Measurements from ENCODE around the gene GUK1.

Gene GUK1

GRCh38 chr1:228175316-228176023 lies 35.4 kb downstream of the GUK1 start:
- H3K27me3 ChIP-seq (ENCODE audit: control insufficient read depth in 1 of 2, insufficient read depth in 1 of 2, low read length in 2 of 2), result no peaks in the 10 kb centered on the region
- H3K4me3 ChIP-seq (ENCODE audit: insufficient read depth in 1 of 2, low read depth in 1 of 2, low read length in 2 of 2), result no peak overlapping the region
- H3K79me1 ChIP-seq (replicated peaks; ENCODE audit: low read length, poor library complexity, severe bottlenecking), result peaks cover 42% of the 10 kb centered on the region
- H3K27ac ChIP-seq (ENCODE audit: low read length, poor library complexity, severe bottlenecking), result no peak overlapping the region
- no peak overlapping the region for H2BK12ac ChIP-seq (ENCODE audit: low read length in 2 of 2)
- H4K91ac ChIP-seq (ENCODE audit: low read length), result no peak overlapping the region
- DNase-seq, result no peak
- H2BK5ac ChIP-seq (ENCODE audit: low read depth, low read length, poor library complexity, severe bottlenecking), result no peak overlapping the region
- H3K23ac ChIP-seq (ENCODE audit: low read length in 2 of 2), result no peak overlapping the region
- H3K4me1 ChIP-seq (ENCODE audit: control insufficient read depth, insufficient read depth, low read depth, low read length), result peaks cover 7% of the 10 kb centered on the region
- H3K4me2 ChIP-seq (ENCODE audit: low read length, poor library complexity, severe bottlenecking), result no peak overlapping the region
- no peak overlapping the region for H2AK5ac ChIP-seq (ENCODE audit: low read length, severe bottlenecking)
- H2AFZ ChIP-seq (ENCODE audit: low read depth, low read length), result no peak overlapping the region
- H3K18ac ChIP-seq (ENCODE audit: low read depth in 1 of 2, low read length in 2 of 2), result no peak overlapping the region
- H3K4ac ChIP-seq (ENCODE audit: low read depth in 1 of 2, low read length in 2 of 2), result no peak overlapping the region
- no peak overlapping the region for H4K8ac ChIP-seq (ENCODE audit: low read length)
- H3K36me3 ChIP-seq (ENCODE audit: control insufficient read depth in 1 of 2, insufficient read depth in 2 of 2, low read depth in 1 of 2, low read length in 2 of 2), result peaks cover 5 to 47% of the 10 kb centered on the region in 2 experiments
- H3K9me3 ChIP-seq (ENCODE audit: control insufficient read depth, low read length), result no peaks in the 10 kb centered on the region
- H2BK120ac ChIP-seq (ENCODE audit: low read depth, low read length), result no peak overlapping the region
- 94% methylated on average over 18 of the region's 18 CpGs for WGBS
- H3K9ac ChIP-seq (ENCODE audit: low read length), result no peak overlapping the region
- H3K14ac ChIP-seq (ENCODE audit: low read length in 2 of 2), result no peak overlapping the region
- no peak overlapping the region for H2BK15ac ChIP-seq (ENCODE audit: low read depth, poor library complexity, severe bottlenecking)

GRCh38 chr1:228176024-228176395 lies 35.9 kb downstream of the GUK1 start:
- Histone ChIP-seq H3K79me1 (replicated peaks; ENCODE audit: low read length, poor library complexity, severe bottlenecking) (peaks cover 39% of the 10 kb centered on the region), H2AK5ac (ENCODE audit: low read length, severe bottlenecking) (no peak overlapping the region), H3K27me3 (ENCODE audit: control insufficient read depth in 1 of 2, insufficient read depth in 1 of 2, low read length in 2 of 2) (no peaks in the 10 kb centered on the region), H2AFZ (ENCODE audit: low read depth, low read length) (no peak overlapping the region), H4K8ac (ENCODE audit: low read length) (no peak overlapping the region), H3K18ac (ENCODE audit: low read depth in 1 of 2, low read length in 2 of 2) (no peak overlapping the region), H2BK120ac (ENCODE audit: low read depth, low read length) (no peak overlapping the region), H3K4me1 (ENCODE audit: control insufficient read depth, insufficient read depth, low read depth, low read length) (peaks cover 7% of the 10 kb centered on the region), H3K23ac (ENCODE audit: low read length in 2 of 2) (no peak overlapping the region), H3K9ac (ENCODE audit: low read length) (no peak overlapping the region), H2BK12ac (ENCODE audit: low read length in 2 of 2) (no peak overlapping the region), H3K36me3 (ENCODE audit: control insufficient read depth in 1 of 2, insufficient read depth in 2 of 2, low read depth in 1 of 2, low read length in 2 of 2) (peaks cover 5 to 45% of the 10 kb centered on the region in 2 experiments), H3K27ac (ENCODE audit: low read length, poor library complexity, severe bottlenecking) (no peak overlapping the region), H3K14ac (ENCODE audit: low read length in 2 of 2) (no peak overlapping the region), H2BK15ac (ENCODE audit: low read depth, poor library complexity, severe bottlenecking) (no peak overlapping the region), H3K9me3 (ENCODE audit: control insufficient read depth, low read length) (no peaks in the 10 kb centered on the region), H2BK5ac (ENCODE audit: low read depth, low read length, poor library complexity, severe bottlenecking) (no peak overlapping the region), H3K4ac (ENCODE audit: low read depth in 1 of 2, low read length in 2 of 2) (no peak overlapping the region), H3K4me3 (ENCODE audit: insufficient read depth in 1 of 2, low read depth in 1 of 2, low read length in 2 of 2) (no peak overlapping the region), H3K4me2 (ENCODE audit: low read length, poor library complexity, severe bottlenecking) (no peak overlapping the region), H4K91ac (ENCODE audit: low read length) (no peak overlapping the region)
- no peak for DNase-seq
- 100% methylated on average over 3 of the region's 4 CpGs for WGBS

- Histone ChIP-seq H3K9ac (ENCODE audit: low read length) (no peak overlapping the region), H4K91ac (ENCODE audit: low read length) (peak overlapping the region; percentile 50), H2BK5ac (ENCODE audit: low read depth, low read length, poor library complexity, severe bottlenecking) (no peak overlapping the region), H3K27ac (ENCODE audit: low read length, poor library complexity, severe bottlenecking) (no peak overlapping the region), H2AK5ac (ENCODE audit: low read length, severe bottlenecking) (no peak overlapping the region), H3K79me1 (replicated peaks; ENCODE audit: low read length, poor library complexity, severe bottlenecking) (peaks cover 38% of the 10 kb centered on the region), H3K4me1 (ENCODE audit: control insufficient read depth, insufficient read depth, low read depth, low read length) (peaks cover 7% of the 10 kb centered on the region), H2BK120ac (ENCODE audit: low read depth, low read length) (no peak overlapping the region), H3K14ac (ENCODE audit: low read length in 2 of 2) (no peak overlapping the region), H3K23ac (ENCODE audit: low read length in 2 of 2) (no peak overlapping the region), H3K4me3 (ENCODE audit: insufficient read depth in 1 of 2, low read depth in 1 of 2, low read length in 2 of 2) (no peak overlapping the region), H2BK15ac (ENCODE audit: low read depth, poor library complexity, severe bottlenecking) (no peak overlapping the region), H3K4me2 (ENCODE audit: low read length, poor library complexity, severe bottlenecking) (no peak overlapping the region), H3K9me3 (ENCODE audit: control insufficient read depth, low read length) (no peaks in the 10 kb centered on the region), H3K36me3 (ENCODE audit: control insufficient read depth in 1 of 2, insufficient read depth in 2 of 2, low read depth in 1 of 2, low read length in 2 of 2) (peaks cover 5 to 46% of the 10 kb centered on the region in 2 experiments), H4K8ac (ENCODE audit: low read length) (peak overlapping the region; percentile 46), H3K18ac (ENCODE audit: low read depth in 1 of 2, low read length in 2 of 2) (no peak overlapping the region), H2BK12ac (ENCODE audit: low read length in 2 of 2) (no peak overlapping the region), H3K27me3 (ENCODE audit: control insufficient read depth in 1 of 2, insufficient read depth in 1 of 2, low read length in 2 of 2) (no peaks in the 10 kb centered on the region), H3K4ac (ENCODE audit: low read depth in 1 of 2, low read length in 2 of 2) (no peak overlapping the region), H2AFZ (ENCODE audit: low read depth, low read length) (no peak overlapping the region)
- 92% methylated on average over 19 of the region's 19 CpGs for WGBS
- DNase-seq, result no peak
These were observed 36.5 kb downstream of the GUK1 start for GRCh38 chr1:228176461-228177182.

- H3K4me3 ChIP-seq (ENCODE audit: insufficient read depth in 1 of 2, low read depth in 1 of 2, low read length in 2 of 2), result no peak overlapping the region
- H3K36me3 ChIP-seq (ENCODE audit: control insufficient read depth in 1 of 2, insufficient read depth in 2 of 2, low read depth in 1 of 2, low read length in 2 of 2), result peaks cover 5 to 46% of the 10 kb centered on the region in 2 experiments
- no peak overlapping the region for H2AK5ac ChIP-seq (ENCODE audit: low read length, severe bottlenecking)
- no peak overlapping the region for H2BK120ac ChIP-seq (ENCODE audit: low read depth, low read length)
- no peaks in the 10 kb centered on the region for H3K9me3 ChIP-seq (ENCODE audit: control insufficient read depth, low read length)
- H3K14ac ChIP-seq (ENCODE audit: low read length in 2 of 2), result no peak overlapping the region
- no peak overlapping the region for H3K4me2 ChIP-seq (ENCODE audit: low read length, poor library complexity, severe bottlenecking)
- H3K27ac ChIP-seq (ENCODE audit: low read length, poor library complexity, severe bottlenecking), result no peak overlapping the region
- WGBS, result over 99% methylated on average over 4 of the region's 5 CpGs
- peaks cover 39% of the 10 kb centered on the region for H3K79me1 ChIP-seq (replicated peaks; ENCODE audit: low read length, poor library complexity, severe bottlenecking)
- H3K9ac ChIP-seq (ENCODE audit: low read length), result no peak overlapping the region
- no peak overlapping the region for H3K23ac ChIP-seq (ENCODE audit: low read length in 2 of 2)
- H4K91ac ChIP-seq (ENCODE audit: low read length), result no peak overlapping the region
- no peak overlapping the region for H3K18ac ChIP-seq (ENCODE audit: low read depth in 1 of 2, low read length in 2 of 2)
- peaks cover 7% of the 10 kb centered on the region for H3K4me1 ChIP-seq (ENCODE audit: control insufficient read depth, insufficient read depth, low read depth, low read length)
- no peak overlapping the region for H2BK12ac ChIP-seq (ENCODE audit: low read length in 2 of 2)
- no peak overlapping the region for H4K8ac ChIP-seq (ENCODE audit: low read length)
- no peak overlapping the region for H3K4ac ChIP-seq (ENCODE audit: low read depth in 1 of 2, low read length in 2 of 2)
- no peaks in the 10 kb centered on the region for H3K27me3 ChIP-seq (ENCODE audit: control insufficient read depth in 1 of 2, insufficient read depth in 1 of 2, low read length in 2 of 2)
- no peak for DNase-seq
- no peak overlapping the region for H2BK5ac ChIP-seq (ENCODE audit: low read depth, low read length, poor library complexity, severe bottlenecking)
- no peak overlapping the region for H2BK15ac ChIP-seq (ENCODE audit: low read depth, poor library complexity, severe bottlenecking)
- no peak overlapping the region for H2AFZ ChIP-seq (ENCODE audit: low read depth, low read length)
These were observed 37.0 kb downstream of the GUK1 start for GRCh38 chr1:228177183-228177475.
